H1 (cell line): ENCODE measurements around the gene RPTOR. TPM values are rescaled to one million over a fixed set of nuclear protein-coding genes. Genes with fewer than 3 reads are reported as not detected.

Experiments used
- CTCF ChIA-PET: fragments of 300-600 bp; sonication (Branson Sonifier 250); formaldehyde crosslinking; loops from one replicate; lab custom pipeline; 2021; ENCODE audit not compliant: partially characterized antibody; lab: Charles Lee
- POLR2A ChIA-PET: fragments of 300-600 bp; sonication (Branson Sonifier 250); formaldehyde crosslinking; loops from one replicate; lab custom pipeline; 2021; ENCODE audit warnings: inconsistent platforms; ENCODE audit not compliant: partially characterized antibody; lab: Charles Lee
- DNase-seq, 2 experiments: peaks; one replicate each; pipeline versions ENCODE4 v3.0.0 to v3.0.0-alpha.2; 2010 to 2022; ENCODE audit warnings: low spot score in 2 of 2, low read depth in 1 of 2, mixed read lengths in 1 of 2
- FAIRE-seq: peaks from 2 replicates; lab custom pipeline; 2011; peaks lifted over from hg19 to GRCh38; lab: Jason Lieb, UNC
- H2AFZ ChIP-seq: 2 replicates; pipeline ENCODE4 v1.8.1; 2012; ENCODE audit warnings: low read length, inconsistent platforms
- H2AK5ac ChIP-seq: 2 replicates; pipeline ENCODE4 v1.6.1; 2013; ENCODE audit warnings: low read depth, low read length
- H2BK120ac ChIP-seq: replicated peaks from 2 replicates; pipeline ENCODE3; 2013; ENCODE audit warnings: low read depth, low read length, inconsistent platforms
- H2BK12ac ChIP-seq: 2 replicates; pipeline ENCODE4 v1.6.1; 2013; ENCODE audit warnings: low read depth, low read length
- H2BK15ac ChIP-seq: 2 replicates; pipeline ENCODE4 v1.6.1; 2013; ENCODE audit warnings: low read length
- H2BK20ac ChIP-seq: 2 replicates; pipeline ENCODE4 v1.6.1; 2013; ENCODE audit warnings: low read length
- H2BK5ac ChIP-seq: 2 replicates; pipeline ENCODE4 v1.6.1; 2013; ENCODE audit warnings: low read depth, low read length
- H3K14ac ChIP-seq: 2 replicates; pipeline ENCODE4 v1.6.1; 2013; ENCODE audit warnings: inconsistent platforms; ENCODE audit not compliant: insufficient read length
- H3K18ac ChIP-seq: 2 replicates; pipeline ENCODE4 v1.6.1; 2013; ENCODE audit warnings: low read length; ENCODE audit errors: extremely low read depth
- H3K23ac ChIP-seq: 2 replicates; pipeline ENCODE4 v1.6.1; 2013; ENCODE audit warnings: inconsistent platforms; ENCODE audit not compliant: insufficient read length
- H3K23me2 ChIP-seq: 2 replicates; pipeline ENCODE4 v1.6.1; 2013; ENCODE audit warnings: low read depth, low read length
- H3K27ac ChIP-seq: 2 replicates; pipeline ENCODE4 v1.6.1; 2011; ENCODE audit warnings: low read depth, low read length, inconsistent platforms
- H3K27me3 ChIP-seq, 4 experiments: replicated peaks in 1 of 4; 1 replicate in 1 of 4; 2 replicates in 3 of 4; pipeline versions ENCODE4 v1.6.1 to v1.8.1; 2011 to 2013; ENCODE audit warnings: low read length in 3 of 4, mild to moderate bottlenecking in 3 of 4, inconsistent platforms in 2 of 4, mixed read lengths in 2 of 4, moderate library complexity in 1 of 4; ENCODE audit not compliant: control insufficient read depth in 3 of 4, insufficient read depth in 3 of 4; ENCODE audit errors: extremely low read depth in 1 of 4
- H3K36me3 ChIP-seq, 4 experiments: 2 replicates each; pipeline versions ENCODE4 v1.6.1 to v1.8.1; 2011 to 2013; ENCODE audit warnings: mild to moderate bottlenecking in 4 of 4, low read length in 3 of 4, moderate library complexity in 2 of 4, control low read depth in 1 of 4, inconsistent platforms in 1 of 4; ENCODE audit not compliant: insufficient read depth in 4 of 4, control insufficient read depth in 2 of 4
- H3K4ac ChIP-seq: replicated peaks from 2 replicates; pipeline ENCODE3; 2013; ENCODE audit warnings: low read length, low read depth, mixed read lengths, inconsistent platforms; ENCODE audit not compliant: insufficient read length
- H3K4me1 ChIP-seq, 4 experiments: replicated peaks in 1 of 4; 1 replicate in 1 of 4; 2 replicates in 3 of 4; pipeline versions ENCODE4 v1.6.1 to v1.8.1; 2011 to 2013; ENCODE audit warnings: low read length in 3 of 4, inconsistent platforms in 2 of 4, mixed read lengths in 1 of 4; ENCODE audit not compliant: insufficient read depth in 4 of 4, control insufficient read depth in 3 of 4
- H3K4me2 ChIP-seq, 2 experiments: 2 replicates each; pipeline versions ENCODE4 v1.6.1 to v1.8.1; 2011 to 2013; ENCODE audit warnings: low read depth in 2 of 2, low read length in 2 of 2, control low read depth in 1 of 2, inconsistent platforms in 1 of 2, mild to moderate bottlenecking in 1 of 2; ENCODE audit not compliant: insufficient read depth in 1 of 2
- H3K4me3 ChIP-seq, 4 experiments: fragments of 200-600, 300-600 bp in 1 of 4; sonication (generic), shearing (Covaris generic), sonication (Bioruptor Twin) in 1 of 4; 2 replicates each; pipeline versions ENCODE4 v1.5.1 to v1.8.1; 2011 to 2016; ENCODE audit warnings: low read length in 4 of 4, low read depth in 3 of 4, control low read depth in 2 of 4, inconsistent platforms in 2 of 4, mild to moderate bottlenecking in 2 of 4, mixed read lengths in 1 of 4, moderate library complexity in 1 of 4; ENCODE audit not compliant: insufficient read depth in 2 of 4; ENCODE audit errors: extremely low read depth in 1 of 4
- H3K56ac ChIP-seq: replicated peaks from 2 replicates; pipeline ENCODE3; 2013; ENCODE audit warnings: low read depth, mild to moderate bottlenecking, mixed read lengths, low read length, inconsistent platforms; ENCODE audit not compliant: insufficient read length
- H3K79me1 ChIP-seq: 2 replicates; pipeline ENCODE4 v1.6.1; 2013; ENCODE audit warnings: low read depth, low read length, control low read depth
- H3K79me2 ChIP-seq, 2 experiments: 2 replicates each; pipeline versions ENCODE4 v1.6.1 to v1.8.1; 2012 to 2013; ENCODE audit warnings: low read length in 2 of 2, mild to moderate bottlenecking in 2 of 2, inconsistent platforms in 1 of 2; ENCODE audit not compliant: insufficient read depth in 2 of 2, control insufficient read depth in 1 of 2
- H3K9ac ChIP-seq, 4 experiments: replicated peaks in 1 of 4; 1 replicate in 1 of 4; 2 replicates in 3 of 4; pipeline versions ENCODE4 v1.6.1 to v1.8.1; 2011 to 2013; ENCODE audit warnings: low read depth in 3 of 4, low read length in 3 of 4, control low read depth in 2 of 4, mild to moderate bottlenecking in 2 of 4, moderate library complexity in 2 of 4, inconsistent platforms in 1 of 4; ENCODE audit errors: extremely low read depth in 1 of 4
- H3K9me3 ChIP-seq, 2 experiments: 2 replicates each; pipeline versions ENCODE4 v1.6.1 to v1.8.1; 2012 to 2013; ENCODE audit warnings: mild to moderate bottlenecking in 2 of 2, moderate library complexity in 2 of 2, control low read depth in 1 of 2, inconsistent platforms in 1 of 2, low read depth in 1 of 2, low read length in 1 of 2, mixed read lengths in 1 of 2; ENCODE audit not compliant: insufficient read depth in 2 of 2
- H4K20me1 ChIP-seq, 2 experiments: replicated peaks in 1 of 2; 2 replicates each; pipeline versions ENCODE3 to v1.8.1; 2011 to 2013; ENCODE audit warnings: inconsistent platforms in 2 of 2, low read length in 2 of 2, mild to moderate bottlenecking in 1 of 2; ENCODE audit not compliant: insufficient read depth in 2 of 2, control insufficient read depth in 1 of 2
- H4K5ac ChIP-seq: 2 replicates; pipeline ENCODE4 v1.6.1; 2013; ENCODE audit warnings: low read length, low read depth, mixed read lengths, inconsistent platforms; ENCODE audit not compliant: insufficient read length
- H4K8ac ChIP-seq: 2 replicates; pipeline ENCODE4 v1.8.0; 2013; ENCODE audit warnings: mild to moderate bottlenecking, moderate library complexity, low read length, inconsistent platforms; ENCODE audit not compliant: insufficient read depth; ENCODE audit errors: extremely low read depth
- H4K91ac ChIP-seq: replicated peaks from 2 replicates; pipeline ENCODE3; 2013; ENCODE audit warnings: low read length, mixed read lengths, inconsistent platforms; ENCODE audit not compliant: insufficient read length
- WGBS, 2 experiments: shearing (Covaris generic) in 1 of 2; methylation state at CpG; one replicate each; pipeline versions ENCODE4 v1.1.6 to v1.1.7; 2013 to 2015; ENCODE audit warnings: low lambda C conversion rate in 2 of 2, mixed read lengths in 2 of 2, inconsistent platforms in 1 of 2, low coverage in 1 of 2, missing lambda C conversion rate in 1 of 2; ENCODE audit not compliant: insufficient replicate concordance in 2 of 2, insufficient coverage in 1 of 2, insufficient read length in 1 of 2; ENCODE audit errors: extremely low coverage in 1 of 2, missing lambda C conversion rate in 1 of 2; 5-methylcytosine and 5-hydroxymethylcytosine counted together
- polyA plus RNA-seq, 7 experiments: library from polyadenylated mRNA; depleted of rRNA in 3 of 7; stranded (reverse) in 5 of 7; unstranded in 2 of 7; fragments of >200 nt in 5 of 7; fragments of 200-250 nt in 2 of 7; gene quantifications; 1 replicate in 5 of 7; 2 replicates in 1 of 7; 4 replicates in 1 of 7; pipeline versions ENCODE4 v1.2.1 to v1.2.3, GENCODE V29; 2011 to 2013; ENCODE audit warnings: missing spikeins in 2 of 7, mixed read lengths in 2 of 7
- total RNA-seq: library from RNA; stranded (reverse); fragmentation: NEBNext Ultra II Directional; extraction: Animal tissue kit (Norgen Biotek cat#: 25700); gene quantifications from 2 replicates; pipeline ENCODE4 v1.2.1, GENCODE V29; 2021

RPTOR gene
- total and polyA plus RNA-seq, 2 of the 8 experiments (the other 6 are each of a cell fraction or from before 2014, with no cell fraction given) = 6.9 to 28.7 TPM

GRCh38 chr17:80989586-80989913 lies 444.9 kb downstream of the RPTOR start:
- Histone ChIP-seq H3K27me3 (peaks cover 0 to 7% (median 3%) of the 10 kb centered on the region in 4 experiments; a peak in 5 of 7 replicates), H4K5ac (no peak overlapping the region), H2BK15ac (no peak overlapping the region), H4K20me1 (peaks cover 0 to 9% of the 10 kb centered on the region in 2 experiments), H3K79me2 (no peaks in the 10 kb centered on the region; a peak in 1 of 4 replicates), H3K9ac (no peak overlapping the region), H3K23ac (no peak overlapping the region), H3K27ac (no peak overlapping the region), H3K56ac (no peak overlapping the region), H2BK12ac (no peak overlapping the region), H2BK5ac (no peak overlapping the region), H2AK5ac (no peak overlapping the region), H3K14ac (no peak overlapping the region), H4K8ac (no peak overlapping the region), H3K23me2 (peaks cover 5% of the 10 kb centered on the region; the same call in 1 of the 2 replicates), H3K79me1 (peaks cover 4% of the 10 kb centered on the region; the same call in 1 of the 2 replicates), H3K4me1 (peaks cover 0 to 5% (median 3%) of the 10 kb centered on the region in 4 experiments; a peak in 5 of 7 replicates), H3K4ac (no peak overlapping the region), H4K91ac (no peak overlapping the region), H3K4me3 (no peak overlapping the region), H3K9me3 (no peaks in the 10 kb centered on the region), H2AFZ (no peak overlapping the region), H3K4me2 (no peak overlapping the region), H3K18ac (no peak overlapping the region), H3K36me3 (no peaks in the 10 kb centered on the region), H2BK20ac (no peak overlapping the region), H2BK120ac (no peak overlapping the region)
- CTCF ChIA-PET = interaction anchor here (1.0 to 2.0 kb wide), 8 partner anchors 9 to 427 kb away, joined by 3 to 9 read pairs (median 5); no protein-coding TSS in a partner anchor
- WGBS, 2 experiments = 90% methylated on average over 11 of the region's 11 CpGs; no CpG with 5 or more reads in 1 of the 2 experiments
- POLR2A ChIA-PET = interaction anchor here (1.5 to 1.7 kb wide), 2 partner anchors 10 to 12 kb away, joined by 3 to 6 read pairs; no protein-coding TSS in a partner anchor
- DNase-seq (no peak), FAIRE-seq (no peak)
